Measurements from ENCODE around the gene CCDC57. TPM values are rescaled to one million over a fixed set of nuclear protein-coding genes. Genes with fewer than 3 reads are reported as not detected.
A peak's percentile ranks its signal among the peaks of the same experiment; 100 is the strongest.

The CCDC57 gene
- total RNA-seq, 1 experiment from 2014 or later, result 36.6 TPM

DNA sequence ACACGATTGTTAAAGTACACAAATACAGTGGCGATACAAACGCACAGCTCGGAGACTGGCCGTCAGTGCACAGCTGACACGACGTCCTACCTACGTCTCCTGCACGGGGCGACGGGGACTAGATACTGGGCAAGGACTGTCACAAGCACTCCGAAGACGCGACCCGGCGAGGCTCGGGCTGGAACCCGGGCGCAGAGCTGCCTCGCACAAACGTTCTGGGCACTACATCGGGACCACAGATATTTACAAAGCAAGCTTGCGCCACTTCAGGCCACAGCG is 30.0 kb upstream of the CCDC57 start:
- no TSS peak for BruUV-seq (replicated peaks)
- Histone ChIP-seq H3K9ac (ENCODE audit: low read length) (no peak overlapping the region), H4K20me1 (ENCODE audit: low read length) (peaks cover 32% of the 10 kb centered on the region), H3K9me3 (ENCODE audit: low read length) (no peaks in the 10 kb centered on the region), H3K36me3 (ENCODE audit: low read depth, low read length) (peaks cover 42% of the 10 kb centered on the region), H3K9me2 (replicated peaks; ENCODE audit: low read length) (no peaks in the 10 kb centered on the region), H3K4me3 (ENCODE audit: low read length) (no peak overlapping the region), H2AFZ (ENCODE audit: low read length) (no peak overlapping the region), H3K4me2 (ENCODE audit: low read length) (no peak overlapping the region), H3K27ac (ENCODE audit: low read length) (no peak overlapping the region), H3K4me1 (ENCODE audit: insufficient read depth, low read length) (peaks cover 55% of the 10 kb centered on the region), H3F3A (ENCODE audit: low read length, unreplicated experiment) (peaks cover 68% of the 10 kb centered on the region), H3K27me3 (ENCODE audit: low read length) (no peaks in the 10 kb centered on the region), H3K79me2 (ENCODE audit: low read length) (peaks cover 30% of the 10 kb centered on the region)
- intact Hi-C loops (cut with micrococcal nuclease), result loop anchor here (5.0 to 10.0 kb wide), 2 partner anchors 35 to 212 kb away; partner anchors contain the start of genes CYBC1 and NARF
- ATAC-seq (no peak), DNase-seq (no peak)
- POLR2A ChIA-PET (ENCODE audit: unreplicated experiment), result interaction anchor here (0.6 kb wide), 1 partner anchor 55 kb away, joined by 3 read pairs; no protein-coding TSS in a partner anchor
- TF ChIP-seq EZH2phosphoT487 (IDR thresholded peaks at IDR 0.05; ENCODE audit: borderline replicate concordance, low read length) (no peak), EZH2 (IDR thresholded peaks at IDR 0.05; ENCODE audit: low read length, unreplicated experiment) (no peak)
- TF ChIP-seq, protein P1, sequence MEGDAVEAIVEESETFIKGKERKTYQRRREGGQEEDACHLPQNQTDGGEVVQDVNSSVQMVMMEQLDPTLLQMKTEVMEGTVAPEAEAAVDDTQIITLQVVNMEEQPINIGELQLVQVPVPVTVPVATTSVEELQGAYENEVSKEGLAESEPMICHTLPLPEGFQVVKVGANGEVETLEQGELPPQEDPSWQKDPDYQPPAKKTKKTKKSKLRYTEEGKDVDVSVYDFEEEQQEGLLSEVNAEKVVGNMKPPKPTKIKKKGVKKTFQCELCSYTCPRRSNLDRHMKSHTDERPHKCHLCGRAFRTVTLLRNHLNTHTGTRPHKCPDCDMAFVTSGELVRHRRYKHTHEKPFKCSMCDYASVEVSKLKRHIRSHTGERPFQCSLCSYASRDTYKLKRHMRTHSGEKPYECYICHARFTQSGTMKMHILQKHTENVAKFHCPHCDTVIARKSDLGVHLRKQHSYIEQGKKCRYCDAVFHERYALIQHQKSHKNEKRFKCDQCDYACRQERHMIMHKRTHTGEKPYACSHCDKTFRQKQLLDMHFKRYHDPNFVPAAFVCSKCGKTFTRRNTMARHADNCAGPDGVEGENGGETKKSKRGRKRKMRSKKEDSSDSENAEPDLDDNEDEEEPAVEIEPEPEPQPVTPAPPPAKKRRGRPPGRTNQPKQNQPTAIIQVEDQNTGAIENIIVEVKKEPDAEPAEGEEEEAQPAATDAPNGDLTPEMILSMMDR (conservative IDR thresholded peaks at IDR 0.05; ENCODE audit: low read depth, low read length), result no peak
- CTCF ChIA-PET, result interaction anchor here (0.6 to 1.8 kb wide), 3 partner anchors 36 to 212 kb away, joined by 3 to 5 read pairs (median 3); no protein-coding TSS in a partner anchor

DNA sequence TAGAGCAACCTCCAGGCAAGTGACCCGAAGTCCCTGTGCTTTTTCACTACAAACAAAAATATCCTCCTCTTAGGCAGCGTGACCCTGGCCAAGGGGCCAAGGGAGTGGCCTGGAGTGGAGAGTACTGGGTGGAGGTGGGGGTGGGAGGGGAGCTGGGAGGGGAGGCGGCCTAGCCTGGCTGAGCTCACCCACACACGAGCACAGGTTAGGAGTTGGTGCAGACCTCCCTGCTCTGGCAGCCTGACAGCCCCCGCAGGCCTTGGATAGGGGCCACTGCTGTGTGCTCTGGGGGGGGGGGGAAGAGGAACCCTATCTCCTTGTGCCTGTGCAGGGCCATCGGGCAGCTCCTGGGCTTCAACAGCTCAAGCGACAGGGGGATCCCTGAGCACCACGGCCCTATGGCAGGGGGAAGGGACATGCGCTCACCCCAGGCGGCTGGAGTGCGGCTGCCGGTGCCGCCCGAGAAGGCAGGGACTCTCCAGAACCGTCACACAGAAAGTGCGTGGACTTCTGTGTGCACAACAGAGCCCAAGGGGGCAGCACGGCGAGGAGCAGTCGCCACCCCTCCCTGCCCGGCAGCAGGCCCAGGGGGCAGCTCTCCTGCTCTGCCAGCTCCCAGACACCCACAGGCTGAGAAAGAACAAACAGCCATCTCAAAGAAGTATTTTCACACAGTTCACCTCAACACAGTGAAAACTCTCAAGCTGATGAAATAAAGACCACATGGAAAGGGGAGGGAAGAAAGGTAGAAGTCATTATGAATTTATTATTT is 29.5 kb upstream of the CCDC57 start:
- Histone ChIP-seq H3K9ac (ENCODE audit: low read length) (no peak overlapping the region), H3F3A (ENCODE audit: low read length, unreplicated experiment) (peaks cover 63% of the 10 kb centered on the region), H4K20me1 (ENCODE audit: low read length) (peaks cover 34% of the 10 kb centered on the region), H3K36me3 (ENCODE audit: low read depth, low read length) (peaks cover 38% of the 10 kb centered on the region), H3K27ac (ENCODE audit: low read length) (peak overlapping the region; percentile 68), H3K9me3 (ENCODE audit: low read length) (no peaks in the 10 kb centered on the region), H3K4me1 (ENCODE audit: insufficient read depth, low read length) (peaks cover 49% of the 10 kb centered on the region), H3K79me2 (ENCODE audit: low read length) (peaks cover 36% of the 10 kb centered on the region), H3K4me2 (ENCODE audit: low read length) (no peak overlapping the region), H3K4me3 (ENCODE audit: low read length) (no peak overlapping the region), H3K9me2 (replicated peaks; ENCODE audit: low read length) (no peaks in the 10 kb centered on the region), H3K27me3 (ENCODE audit: low read length) (no peaks in the 10 kb centered on the region), H2AFZ (ENCODE audit: low read length) (no peak overlapping the region)
- DNase-seq, result peak; percentile 31
- ATAC-seq, result no peak
- CTCF ChIA-PET, result interaction anchor here (0.6 to 1.8 kb wide), 5 partner anchors 36 to 211 kb away, joined by 3 to 5 read pairs (median 3); partner anchors contain the start of gene DCXR
- intact Hi-C loops (cut with micrococcal nuclease), result loop anchor here (5.0 to 10.0 kb wide), 2 partner anchors 35 to 213 kb away; partner anchors contain the start of genes CYBC1 and NARF
- TF ChIP-seq EZH2phosphoT487 (IDR thresholded peaks at IDR 0.05; ENCODE audit: borderline replicate concordance, low read length) (no peak), EZH2 (IDR thresholded peaks at IDR 0.05; ENCODE audit: low read length, unreplicated experiment) (no peak)
- TF ChIP-seq, protein P1 (conservative IDR thresholded peaks at IDR 0.05; ENCODE audit: low read depth, low read length), result no peak
- no TSS peak for BruUV-seq (replicated peaks)
- POLR2A ChIA-PET (ENCODE audit: unreplicated experiment), result interaction anchor here (0.6 kb wide), 3 partner anchors 36 to 162 kb away, joined by 3 to 8 read pairs (median 4); no protein-coding TSS in a partner anchor
